ENCODE results near the gene BRCA1. TPM values are rescaled to one million over a fixed set of nuclear protein-coding genes. Genes with fewer than 3 reads are reported as not detected.
"Not testable (repeated sequence)": the region's sequence is repeated elsewhere in the genome, so short reads cannot be mapped to it uniquely, and the experiment has no call there.

Gene BRCA1
- total RNA-seq, 3 donors from 2014 or later = 8.8 to 17.4 (median 10.3) TPM

- ATAC-seq (peak; percentile 22), DNase-seq (peak in 2 of 3 donors; percentile 49 to 62)
- Histone ChIP-seq H3K9me3 (no peaks in the 10 kb centered on the region), H3K4me3 (peak overlapping the region; percentile 56), H3K4me1 (ENCODE audit: low read depth) (peaks cover 34% of the 10 kb centered on the region), H3K36me3 (ENCODE audit: low read depth) (peaks cover 9% of the 10 kb centered on the region)
- TF ChIP-seq CTCF (IDR thresholded peaks at IDR 0.05) = no peak
- intact Hi-C loops (cut with DNase I, micrococcal nuclease) = no loop called here
Measured at GRCh38 chr17:43169561-43170139, 44.5 kb upstream of the BRCA1 start.

- H3K36me3 ChIP-seq (ENCODE audit: low read depth); H3K9me3 ChIP-seq; H3K4me3 ChIP-seq; intact Hi-C loops (cut with DNase I, micrococcal nuclease); DNase-seq; ATAC-seq: not testable (repeated sequence)
- H3K4me1 ChIP-seq (ENCODE audit: low read depth) = peaks cover 14% of the 10 kb centered on the region
Measured at GRCh38 chr17:43165971-43166370, 40.8 kb upstream of the BRCA1 start.

GRCh38 chr17:43159957-43160356 is 34.8 kb upstream of the BRCA1 start:
- ATAC-seq; DNase-seq; intact Hi-C loops (cut with DNase I, micrococcal nuclease); H3K36me3 ChIP-seq (ENCODE audit: low read depth); H3K4me3 ChIP-seq; H3K9me3 ChIP-seq; H3K4me1 ChIP-seq (ENCODE audit: low read depth): not testable (repeated sequence)

- H3K4me1 ChIP-seq (ENCODE audit: low read depth); intact Hi-C loops (cut with DNase I, micrococcal nuclease); DNase-seq: not testable (repeated sequence)
Measured at GRCh38 chr17:43159232-43159631, 34.1 kb upstream of the BRCA1 start.

GRCh38 chr17:43155666-43156065 is 30.5 kb upstream of the BRCA1 start:
- intact Hi-C loops (cut with DNase I, micrococcal nuclease) = no loop called here
- H3K36me3 ChIP-seq (ENCODE audit: low read depth) = no peaks in the 10 kb centered on the region
- no peak overlapping the region for H3K4me3 ChIP-seq
- no peaks in the 10 kb centered on the region for H3K4me1 ChIP-seq (ENCODE audit: low read depth)
- TF ChIP-seq CTCF (IDR thresholded peaks at IDR 0.05) = no peak
- no peaks in the 10 kb centered on the region for H3K9me3 ChIP-seq
- DNase-seq (no peak), ATAC-seq (no peak)

More at GRCh38 chr17:43159232-43159631, 34.1 kb upstream of the BRCA1 start:
- not testable (repeated sequence) for H3K9me3 ChIP-seq; H3K4me3 ChIP-seq; ATAC-seq; H3K36me3 ChIP-seq (ENCODE audit: low read depth)

GRCh38 chr17:43153197-43153835 is 28.2 kb upstream of the BRCA1 start:
- intact Hi-C loops (cut with DNase I, micrococcal nuclease); H3K4me3 ChIP-seq; H3K36me3 ChIP-seq (ENCODE audit: low read depth); H3K4me1 ChIP-seq (ENCODE audit: low read depth); H3K9me3 ChIP-seq; DNase-seq; ATAC-seq: not testable (repeated sequence)

GRCh38 chr17:43151880-43152456 is 26.8 kb upstream of the BRCA1 start:
- ATAC-seq = no peak
- H3K4me3 ChIP-seq = no peak overlapping the region
- H3K9me3 ChIP-seq = no peaks in the 10 kb centered on the region
- no peaks in the 10 kb centered on the region for H3K36me3 ChIP-seq (ENCODE audit: low read depth)
- no peak for DNase-seq
- intact Hi-C loops (cut with DNase I, micrococcal nuclease) = no loop called here
- no peak for TF ChIP-seq CTCF (IDR thresholded peaks at IDR 0.05)
- no peaks in the 10 kb centered on the region for H3K4me1 ChIP-seq (ENCODE audit: low read depth)

All from mucosa of descending colon (tissue), 3 donors.